Measurements from ENCODE around the gene PIP4K2B.

DNA sequence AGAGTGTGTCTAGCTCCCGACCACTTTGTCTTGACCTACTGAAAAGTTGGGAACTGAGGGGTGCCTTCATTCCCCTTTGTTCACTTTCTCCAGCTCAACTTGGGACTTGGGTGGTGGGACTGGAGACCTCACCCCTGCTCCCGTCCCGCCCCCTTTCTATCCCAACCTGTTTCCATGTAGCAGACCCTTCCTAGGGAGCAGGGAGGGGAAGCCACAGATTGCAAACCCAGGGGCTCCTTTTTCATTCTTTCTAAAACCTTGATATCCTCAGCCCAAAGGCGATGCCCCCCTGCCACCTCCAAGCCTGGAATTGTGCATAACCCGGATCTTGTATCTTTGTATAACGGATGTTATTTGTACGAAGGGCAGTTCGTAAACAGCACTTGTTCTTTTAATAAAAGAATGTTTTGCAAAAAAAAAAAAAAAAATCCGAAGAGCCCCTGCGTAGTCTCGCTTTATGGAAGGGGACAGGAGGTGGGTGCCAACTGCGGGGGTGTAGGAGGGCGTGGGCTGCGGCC, 69.9 kb downstream of the PIP4K2B start:
- TF ChIP-seq CTCF (IDR thresholded peaks at IDR 0.05), result no peak
- no peak for TF ChIP-seq POLR2A (IDR thresholded peaks at IDR 0.05)

Data from body of pancreas (tissue), 4 donors.